GM12801 (cell line): Measurements from ENCODE around the gene CMTM1.

ENCODE experiments used
- TF ChIP-seq, protein P1 (sequence below): IDR thresholded peaks from one replicate; pipeline ENCODE4 v1.5.1; 2011; ENCODE audit warnings: control low read depth; ENCODE audit not compliant: insufficient read length; ENCODE audit errors: extremely low read depth

CMTM1 gene

DNA sequence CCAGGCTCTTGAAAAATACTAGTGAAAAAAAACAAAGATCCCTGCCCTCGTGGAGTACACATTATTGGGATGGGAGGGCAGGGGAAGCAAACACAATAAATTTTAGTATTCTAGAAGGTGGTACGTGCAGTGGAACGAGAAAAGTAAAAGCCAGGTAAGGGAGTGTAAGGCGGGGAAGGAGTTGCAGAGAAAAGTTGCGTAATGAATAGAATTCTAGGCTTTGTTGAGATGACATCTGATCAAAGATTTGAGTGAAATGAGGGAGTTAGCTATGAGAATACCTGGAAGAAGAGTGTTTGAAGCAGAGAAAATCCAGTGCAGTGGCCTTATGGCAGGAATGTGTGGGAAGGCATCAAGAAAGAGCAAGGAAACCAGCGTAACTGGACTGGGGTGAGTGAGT lies 11.7 kb upstream of the CMTM1 start:
- TF ChIP-seq, protein P1, sequence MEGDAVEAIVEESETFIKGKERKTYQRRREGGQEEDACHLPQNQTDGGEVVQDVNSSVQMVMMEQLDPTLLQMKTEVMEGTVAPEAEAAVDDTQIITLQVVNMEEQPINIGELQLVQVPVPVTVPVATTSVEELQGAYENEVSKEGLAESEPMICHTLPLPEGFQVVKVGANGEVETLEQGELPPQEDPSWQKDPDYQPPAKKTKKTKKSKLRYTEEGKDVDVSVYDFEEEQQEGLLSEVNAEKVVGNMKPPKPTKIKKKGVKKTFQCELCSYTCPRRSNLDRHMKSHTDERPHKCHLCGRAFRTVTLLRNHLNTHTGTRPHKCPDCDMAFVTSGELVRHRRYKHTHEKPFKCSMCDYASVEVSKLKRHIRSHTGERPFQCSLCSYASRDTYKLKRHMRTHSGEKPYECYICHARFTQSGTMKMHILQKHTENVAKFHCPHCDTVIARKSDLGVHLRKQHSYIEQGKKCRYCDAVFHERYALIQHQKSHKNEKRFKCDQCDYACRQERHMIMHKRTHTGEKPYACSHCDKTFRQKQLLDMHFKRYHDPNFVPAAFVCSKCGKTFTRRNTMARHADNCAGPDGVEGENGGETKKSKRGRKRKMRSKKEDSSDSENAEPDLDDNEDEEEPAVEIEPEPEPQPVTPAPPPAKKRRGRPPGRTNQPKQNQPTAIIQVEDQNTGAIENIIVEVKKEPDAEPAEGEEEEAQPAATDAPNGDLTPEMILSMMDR = no peak

DNA sequence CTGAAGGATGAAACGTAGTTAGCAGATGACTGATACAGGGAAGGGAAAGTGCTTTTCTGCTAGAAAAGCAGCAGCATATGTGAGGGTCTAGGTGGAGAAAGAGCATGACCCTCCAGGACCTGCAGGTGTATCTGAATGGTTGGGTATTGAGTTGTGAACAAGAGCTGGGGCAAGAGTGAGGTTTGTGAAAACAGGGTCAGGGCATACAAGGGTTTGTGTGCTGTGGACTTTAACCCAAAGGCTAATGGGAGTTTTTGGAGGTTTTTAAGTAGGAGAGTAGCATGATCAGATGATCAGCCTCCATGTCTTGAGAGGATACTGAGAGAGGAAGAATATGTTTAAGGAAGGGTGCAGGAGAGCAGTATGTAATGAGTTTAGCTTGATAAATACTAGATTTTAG lies 6.1 kb upstream of the CMTM1 start:
- TF ChIP-seq, protein P1 = no peak

DNA sequence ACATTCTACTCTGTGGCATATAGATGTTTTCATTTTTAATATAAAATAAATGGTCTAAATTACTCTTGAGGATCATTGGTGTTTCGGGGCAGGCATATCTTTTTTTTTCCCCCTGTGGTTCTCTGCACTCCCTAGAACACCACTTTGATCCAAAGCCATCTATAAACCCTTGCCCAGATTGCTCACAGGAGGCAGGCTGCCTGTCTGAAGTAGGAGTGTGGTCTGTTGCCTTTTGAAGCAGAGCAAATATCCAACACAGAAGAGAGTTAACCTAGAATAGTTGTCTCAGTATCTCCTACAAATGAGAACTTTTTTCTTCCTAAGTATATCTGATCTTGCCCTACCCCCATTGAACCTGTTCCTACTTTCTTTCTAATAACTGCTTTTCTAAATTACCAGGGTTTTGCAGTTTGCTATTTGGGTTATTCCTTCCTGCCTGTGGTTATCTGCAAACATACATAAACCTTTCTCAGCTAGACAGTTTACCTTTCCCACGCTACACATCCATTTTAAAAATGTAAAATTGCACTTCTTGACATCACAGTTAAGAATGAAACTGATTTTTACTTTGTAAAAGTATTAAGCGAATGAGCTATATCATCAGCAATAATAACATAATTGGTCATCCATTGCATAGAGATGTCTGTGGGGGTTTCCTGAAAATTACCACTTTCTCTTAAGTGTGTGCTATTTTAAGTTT lies 4.7 kb upstream of the CMTM1 start:
- TF ChIP-seq, protein P1 = no peak

DNA sequence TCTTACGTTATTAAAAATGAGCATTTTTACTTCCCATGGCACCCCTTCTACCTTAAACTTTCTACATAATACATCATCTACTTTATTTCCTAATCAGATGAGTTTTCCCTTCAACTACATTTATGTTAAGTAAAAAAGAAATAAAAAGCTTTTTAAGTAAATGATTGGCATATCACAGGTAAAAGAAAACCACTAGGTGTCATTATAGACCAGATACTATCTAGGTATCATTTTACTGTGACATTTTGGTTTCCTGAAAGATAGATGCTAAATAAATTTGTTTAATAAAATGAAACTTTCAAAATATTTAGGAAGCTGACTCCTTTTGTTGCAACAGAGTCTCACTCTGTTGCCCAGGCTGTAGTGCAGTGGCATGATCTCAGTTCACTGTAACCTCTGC lies 3.8 kb upstream of the CMTM1 start:
- TF ChIP-seq, protein P1 = no peak

DNA sequence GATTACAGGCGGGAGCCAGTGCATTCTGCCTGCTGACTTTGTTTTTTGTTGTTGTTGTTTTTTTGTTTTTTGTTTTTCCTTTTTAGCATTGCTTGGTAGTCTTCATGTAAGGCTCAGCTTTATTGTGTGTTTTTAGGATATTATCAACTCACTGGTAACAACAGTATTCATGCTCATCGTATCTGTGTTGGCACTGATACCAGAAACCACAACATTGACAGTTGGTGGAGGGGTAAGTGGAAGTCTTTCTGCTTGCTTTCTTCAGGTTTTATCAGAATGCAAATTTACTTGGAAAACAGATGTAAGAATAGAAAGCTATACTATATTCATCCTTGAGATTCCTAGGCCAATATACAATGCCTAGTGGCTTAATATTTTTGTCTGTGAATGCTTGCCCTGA lies 3.3 kb upstream of the CMTM1 start:
- TF ChIP-seq, protein P1 = no peak

DNA sequence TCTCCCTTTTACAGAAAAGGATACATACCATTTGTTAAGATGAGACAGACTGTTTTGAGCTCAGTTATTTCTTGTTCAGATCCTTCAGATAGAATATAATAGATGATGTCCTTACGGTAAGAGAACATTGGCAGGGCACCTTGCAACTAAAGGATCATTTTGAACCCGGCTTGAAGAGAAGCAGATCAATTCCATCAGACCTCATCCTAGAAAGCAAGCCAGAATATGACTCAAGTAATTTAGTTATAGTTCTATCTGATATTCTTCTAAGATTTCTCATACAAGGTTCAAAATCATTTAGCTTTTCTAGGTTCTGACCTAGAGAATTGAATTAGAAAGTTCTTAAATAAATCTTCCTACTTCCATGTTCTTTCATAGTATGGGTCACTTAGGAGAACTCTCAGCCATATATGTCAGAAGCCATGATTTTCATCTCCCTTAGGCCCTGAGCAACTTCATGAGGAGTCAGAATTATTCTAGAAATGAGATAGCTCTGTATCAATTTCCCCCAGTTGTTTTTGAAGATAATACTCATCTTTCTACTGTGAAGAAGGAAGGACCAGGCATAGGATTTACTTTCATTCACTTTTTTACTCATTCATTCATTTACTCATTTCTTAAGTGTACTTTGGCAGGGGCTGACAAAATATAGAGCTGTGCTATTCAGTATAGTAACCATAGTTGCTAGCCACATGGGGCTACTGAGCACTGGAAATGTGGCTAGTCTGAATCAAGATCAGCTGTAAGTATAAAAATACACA lies 2.5 kb upstream of the CMTM1 start:
- TF ChIP-seq, protein P1 = no peak

DNA sequence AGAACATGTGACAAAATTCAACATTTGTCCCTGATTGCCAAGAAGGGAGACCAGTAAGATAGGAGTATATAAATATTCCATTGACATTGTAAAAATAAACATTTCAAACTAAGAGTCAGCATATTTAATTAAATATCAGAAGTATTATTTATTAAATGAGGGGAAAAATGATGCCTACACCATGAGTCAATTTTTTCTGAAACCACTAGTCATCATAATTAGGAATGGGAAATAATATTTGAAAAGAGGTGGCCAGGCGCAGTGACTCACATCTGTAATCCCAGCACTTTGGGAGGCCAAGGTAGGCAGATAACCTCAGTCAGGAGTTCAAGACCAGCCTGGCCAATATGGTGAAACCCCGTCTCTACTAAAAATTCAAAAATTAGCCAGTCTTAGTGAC lies 2.1 kb downstream of the CMTM1 start:
- TF ChIP-seq, protein P1 = no peak
